Adrenal gland (tissue), 12 donors: ENCODE measurements around the gene ASPHD1. TPM values are rescaled to one million over a fixed set of nuclear protein-coding genes. Genes with fewer than 3 reads are reported as not detected.

Experiments
- DNase-seq, 7 donors: peaks; one replicate each; pipeline ENCODE4 v3.0.0-alpha.2; 2019 to 2020
- H3K27ac ChIP-seq, 5 donors: fragments of 200-600 bp; sonication (generic) in 4 of 5; 1 replicate in 3 of 5; 2 replicates in 2 of 5; pipeline versions ENCODE4 v1.5.1 to v1.8.0; 2016 to 2020; ENCODE audit warnings: mild to moderate bottlenecking in 1 of 5
- H3K27me3 ChIP-seq: fragments of 200-600 bp; 2 replicates; pipeline ENCODE4 v1.8.0; 2021
- H3K36me3 ChIP-seq, 2 donors: fragments of 200-600 bp; replicated peaks in 1 of 2; 1 replicate in 1 of 2; 2 replicates in 1 of 2; pipeline versions ENCODE4 v1.5.1 to v1.8.0; 2018 to 2022
- H3K4me1 ChIP-seq, 2 donors: fragments of 200-600 bp; replicated peaks in 1 of 2; 1 replicate in 1 of 2; 2 replicates in 1 of 2; pipeline versions ENCODE4 v1.5.1 to v1.8.0; 2018 to 2021
- H3K4me3 ChIP-seq, 4 donors: fragments of 200-600 bp; sonication (generic) in 3 of 4; one replicate each; pipeline ENCODE4 v1.5.1; 2016 to 2018
- H3K9me3 ChIP-seq, 3 donors: fragments of 200-600 bp; sonication (generic) in 1 of 3; replicated peaks in 1 of 3; 1 replicate in 2 of 3; 2 replicates in 1 of 3; pipeline versions ENCODE4 v1.5.1 to v1.8.0; 2016 to 2021
- POLR2A ChIP-seq, 2 donors: fragments of 450-650 bp; IDR thresholded peaks; one replicate each; pipeline ENCODE4 v1.6.1; 2017; ENCODE audit warnings: antibody characterized with exemption in 2 of 2, mild to moderate bottlenecking in 2 of 2, moderate library complexity in 1 of 2
- WGBS, 4 donors: extraction: QIAGEN DNeasy Blood & Tissue Kit in 2 of 4; methylation state at CpG; one replicate each; pipeline versions ENCODE4 v1.1.5 to v1.1.7; 2013 to 2017; 5-methylcytosine and 5-hydroxymethylcytosine counted together
- intact Hi-C, 2 donors: fragments of 100-400 bp; cut with DNase I; formaldehyde crosslinking; loops; one replicate each; pipeline versions ENCODE4 v1.14.1 to v1.15.0; 2022 to 2023
- polyA plus RNA-seq, 3 donors: library from polyadenylated mRNA; stranded (reverse); fragments of 200-250 nt in 2 of 3; fragments of 350-450 nt in 1 of 3; fragmentation: Illumina TruSeq in 1 of 3; extraction: RNeasy Lipid Tissue Mini Kit (QIAGEN cat#74804) in 1 of 3; gene quantifications; one replicate each; pipeline ENCODE4 v1.2.3, GENCODE V29; 2013 to 2014
- total RNA-seq, 9 donors: library from RNA; depleted of rRNA in 4 of 9; stranded (reverse); fragments of >200 nt in 4 of 9; fragments of 120-200 nt in 1 of 9; fragmentation: NEBNext Ultra II Directional in 1 of 9; extraction: Animal tissue kit (Norgen Biotek cat#: 25700) in 1 of 9; gene quantifications; one replicate each; pipeline versions ENCODE4 v1.1.0 to v1.2.4, GENCODE V29; 2013 to 2023
- TF ChIP-seq, protein P1 (sequence below), 6 experiments: fragments of 450-650 bp in 4 of 6; fragments of 200-600 bp in 2 of 6; sonication (generic) in 1 of 6; IDR thresholded peaks; 1 replicate in 5 of 6; 2 replicates in 1 of 6; pipeline versions ENCODE4 v1.5.1 to v1.8.0; 2016 to 2021; ENCODE audit warnings: antibody characterized with exemption in 6 of 6, mild to moderate bottlenecking in 2 of 6, moderate library complexity in 1 of 6
- donor health status: healthy with polysubstance abuse.
- donor health status: Bipolar disorder and iron deficiency.
- donor health status: DM: yes; HTN: yes; CAD: no.
- donor health status: DM: no; HTN: no; CAD: no.
- donor health status: DM: no; HTN: no; CAD: no.
- donor health status: DM: yes; HTN: yes; CAD: no.

The ASPHD1 gene
- total and polyA plus RNA-seq, 12 donors: 0.34 to 15.8 (median 4.4) TPM

DNA sequence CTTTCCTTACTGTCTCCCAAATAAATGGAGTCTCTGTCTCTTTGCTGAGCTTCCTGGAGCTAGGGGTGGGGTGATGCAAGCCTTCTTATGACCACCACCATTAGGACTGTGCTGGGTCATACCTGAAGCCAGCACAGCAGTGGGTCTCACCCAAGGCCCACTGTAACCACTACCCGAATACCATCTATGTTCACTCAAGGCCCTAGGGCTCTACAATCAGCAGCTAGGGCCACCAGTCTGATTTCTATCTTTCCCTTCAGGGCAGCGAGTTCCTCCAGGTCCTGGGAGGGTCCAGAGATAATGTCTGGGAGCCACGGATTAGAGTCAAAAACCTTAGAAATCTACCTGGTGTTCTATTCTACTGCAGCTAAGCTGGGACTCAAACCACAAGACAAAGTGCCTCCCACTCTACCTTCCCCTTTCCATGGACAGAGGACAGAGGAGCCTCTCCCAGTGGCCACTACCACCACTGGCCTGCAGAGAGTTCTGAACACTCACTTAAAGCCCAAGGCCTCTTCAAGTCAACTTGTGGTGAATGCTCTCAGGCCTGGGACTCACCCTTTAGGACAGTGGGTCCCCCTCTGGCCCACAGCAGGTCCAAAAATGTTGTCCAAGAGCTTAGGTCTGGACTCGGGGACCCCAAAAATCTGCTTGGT lies 50.6 kb downstream of the ASPHD1 start:
- DNase-seq: no peak
- Histone ChIP-seq H3K27me3 (no peaks in the 10 kb centered on the region), H3K9me3 (no peaks in the 10 kb centered on the region), H3K4me1 (no peaks in the 10 kb centered on the region), H3K4me3 (no peak overlapping the region), H3K36me3 (no peaks in the 10 kb centered on the region), H3K27ac (no peak overlapping the region)
- WGBS, 4 donors: 84 to 93% (median 89%) methylated on average over 3 to 4 of the region's 4 CpGs
- TF ChIP-seq POLR2A (IDR thresholded peaks at IDR 0.05): no peak
- TF ChIP-seq, protein P1, sequence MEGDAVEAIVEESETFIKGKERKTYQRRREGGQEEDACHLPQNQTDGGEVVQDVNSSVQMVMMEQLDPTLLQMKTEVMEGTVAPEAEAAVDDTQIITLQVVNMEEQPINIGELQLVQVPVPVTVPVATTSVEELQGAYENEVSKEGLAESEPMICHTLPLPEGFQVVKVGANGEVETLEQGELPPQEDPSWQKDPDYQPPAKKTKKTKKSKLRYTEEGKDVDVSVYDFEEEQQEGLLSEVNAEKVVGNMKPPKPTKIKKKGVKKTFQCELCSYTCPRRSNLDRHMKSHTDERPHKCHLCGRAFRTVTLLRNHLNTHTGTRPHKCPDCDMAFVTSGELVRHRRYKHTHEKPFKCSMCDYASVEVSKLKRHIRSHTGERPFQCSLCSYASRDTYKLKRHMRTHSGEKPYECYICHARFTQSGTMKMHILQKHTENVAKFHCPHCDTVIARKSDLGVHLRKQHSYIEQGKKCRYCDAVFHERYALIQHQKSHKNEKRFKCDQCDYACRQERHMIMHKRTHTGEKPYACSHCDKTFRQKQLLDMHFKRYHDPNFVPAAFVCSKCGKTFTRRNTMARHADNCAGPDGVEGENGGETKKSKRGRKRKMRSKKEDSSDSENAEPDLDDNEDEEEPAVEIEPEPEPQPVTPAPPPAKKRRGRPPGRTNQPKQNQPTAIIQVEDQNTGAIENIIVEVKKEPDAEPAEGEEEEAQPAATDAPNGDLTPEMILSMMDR (IDR thresholded peaks at IDR 0.05): no peak
- intact Hi-C loops: no loop called here

DNA sequence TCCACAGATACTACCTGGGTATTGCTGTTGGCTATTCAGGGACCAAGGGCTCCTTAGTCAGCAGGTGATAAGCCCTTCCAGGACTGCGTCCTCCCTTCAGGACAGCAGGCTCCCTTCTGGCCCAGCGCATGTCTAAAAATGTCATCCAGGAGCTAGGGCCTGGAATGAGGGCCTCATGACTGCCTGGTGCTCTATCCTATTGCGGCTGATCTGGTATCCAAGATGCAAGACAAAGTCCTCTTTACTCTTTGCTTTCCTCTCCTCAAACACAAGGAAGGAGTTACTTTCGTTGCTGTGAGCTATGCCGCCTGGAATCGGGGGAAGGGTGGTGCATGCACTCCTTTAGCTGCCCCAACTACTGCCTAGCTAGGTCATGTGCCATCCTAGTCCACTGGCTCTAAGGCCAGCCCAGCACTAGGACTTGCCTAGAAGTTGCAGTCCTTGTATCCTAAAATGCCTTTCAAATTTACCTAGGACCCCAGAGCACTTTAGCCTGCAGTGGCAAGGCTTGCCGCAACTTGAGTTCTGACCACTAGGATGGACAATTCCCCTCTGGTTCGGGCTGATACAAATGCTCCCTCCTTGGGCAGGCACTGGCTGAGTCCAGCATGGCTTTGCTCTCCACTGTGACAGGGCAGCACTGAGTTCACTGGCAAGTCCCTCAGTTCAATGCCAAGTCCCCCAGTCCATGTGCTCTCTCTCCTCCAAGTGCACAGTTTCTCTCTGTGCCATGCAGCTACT lies 51.5 kb downstream of the ASPHD1 start:
- 85 to 92% (median 90%) methylated on average over 4 to 8 of the region's 8 CpGs for WGBS, 4 donors

More for the DNA sequence above, 51.5 kb downstream of the ASPHD1 start:
- H3K27me3 ChIP-seq: no peaks in the 10 kb centered on the region
- H3K9me3 ChIP-seq: no peaks in the 10 kb centered on the region
- H3K27ac ChIP-seq: no peak overlapping the region
- H3K4me3 ChIP-seq: no peak overlapping the region
- no peaks in the 10 kb centered on the region for H3K36me3 ChIP-seq
- no peaks in the 10 kb centered on the region for H3K4me1 ChIP-seq
- no peak for TF ChIP-seq POLR2A (IDR thresholded peaks at IDR 0.05)
- TF ChIP-seq, protein P1 (IDR thresholded peaks at IDR 0.05): no peak
- intact Hi-C loops: no loop called here
- no peak for DNase-seq

Other genes with a start within 250 kb of the ASPHD1 start
- 1 to 10 TPM in 6 of 9 donors, under 1 TPM in 3; 0.24 to 2.6 (median 1.2) TPM for gene SPN, start 237.2 kb upstream of the ASPHD1 start, total RNA-seq
- gene SPN, start 237.2 kb upstream of the ASPHD1 start, polyA plus RNA-seq: 1 to 10 TPM in 1 of 3 donors, under 1 TPM in 2; 0.54 to 3.1 (median 0.64) TPM
- 100 to 1,000 TPM in 8 of 9 donors, 10 to 100 TPM in 1; 64.5 to 325 (median 136) TPM for gene QPRT, start 221.3 kb upstream of the ASPHD1 start, total RNA-seq
- 100 to 1,000 TPM in 1 of 3 donors, 10 to 100 TPM in 2; 48.8 to 111 (median 54.7) TPM for gene QPRT, start 221.3 kb upstream of the ASPHD1 start, polyA plus RNA-seq
- 1 to 10 TPM in 4 of 9 donors, under 1 TPM in 5; 0.11 to 1.8 (median 0.97) TPM for gene C16orf54, start 154.5 kb upstream of the ASPHD1 start, total RNA-seq
- gene C16orf54, start 154.5 kb upstream of the ASPHD1 start, polyA plus RNA-seq: under 1 TPM; 0.22 to 0.72 (median 0.61) TPM
- under 1 TPM in 2 of 9 donors, not detected in 7; 0.07 to 0.11 TPM for gene ZG16, start 122.2 kb upstream of the ASPHD1 start, total RNA-seq
- under 1 TPM in 2 of 3 donors, not detected in 1; 0.16 to 0.20 TPM for gene ZG16, start 122.2 kb upstream of the ASPHD1 start, polyA plus RNA-seq
- 10 to 100 TPM in 8 of 9 donors, 1 to 10 TPM in 1; 8.8 to 33.6 (median 16.7) TPM for gene KIF22, start 109.7 kb upstream of the ASPHD1 start, total RNA-seq
- 100 to 1,000 TPM in 2 of 3 donors, 1 to 10 TPM in 1; 9.1 to 127 (median 112) TPM for gene KIF22, start 109.7 kb upstream of the ASPHD1 start, polyA plus RNA-seq
- 100 to 1,000 TPM in 7 of 9 donors, 10 to 100 TPM in 2; 78.8 to 247 (median 140) TPM for gene MAZ, start 94.0 kb upstream of the ASPHD1 start, total RNA-seq
- 100 to 1,000 TPM; 108 to 304 (median 147) TPM for gene MAZ, start 94.0 kb upstream of the ASPHD1 start, polyA plus RNA-seq
- gene PRRT2, start 88.3 kb upstream of the ASPHD1 start, total RNA-seq: 1 to 10 TPM in 8 of 9 donors, not detected in 1; 1.4 to 8.8 (median 2.2) TPM
- gene PRRT2, start 88.3 kb upstream of the ASPHD1 start, polyA plus RNA-seq: 10 to 100 TPM in 1 of 3 donors, 1 to 10 TPM in 1, under 1 TPM in 1; 0.97 to 32.0 (median 5.0) TPM
- 10 to 100 TPM; 17.1 to 47.1 (median 39.8) TPM for gene PAGR1, start 84.3 kb upstream of the ASPHD1 start, total RNA-seq
- gene PAGR1, start 84.3 kb upstream of the ASPHD1 start, polyA plus RNA-seq: 10 to 100 TPM; 14.2 to 89.1 (median 60.9) TPM
- 100 to 1,000 TPM in 8 of 9 donors, 10 to 100 TPM in 1; 73.9 to 492 (median 350) TPM for gene MVP, start 80.0 kb upstream of the ASPHD1 start, total RNA-seq
- 100 to 1,000 TPM; 200 to 470 (median 321) TPM for gene MVP, start 80.0 kb upstream of the ASPHD1 start, polyA plus RNA-seq
- gene CDIPT, start 37.3 kb upstream of the ASPHD1 start, total RNA-seq: 100 to 1,000 TPM in 7 of 9 donors, 10 to 100 TPM in 2; 84.7 to 203 (median 150) TPM
- gene CDIPT, start 37.3 kb upstream of the ASPHD1 start, polyA plus RNA-seq: 10 to 100 TPM; 44.9 to 89.0 (median 74.5) TPM
- 100 to 1,000 TPM in 1 of 9 donors, 10 to 100 TPM in 7, 1 to 10 TPM in 1; 7.5 to 302 (median 44.4) TPM for gene SEZ6L2, start 938 bp upstream of the ASPHD1 start, total RNA-seq
- 10 to 100 TPM; 14.5 to 20.1 (median 20.1) TPM for gene SEZ6L2, start 938 bp upstream of the ASPHD1 start, polyA plus RNA-seq
- gene KCTD13, start 25.7 kb downstream of the ASPHD1 start, total RNA-seq: 10 to 100 TPM in 8 of 9 donors, 1 to 10 TPM in 1; 6.2 to 39.4 (median 20.6) TPM
- gene KCTD13, start 25.7 kb downstream of the ASPHD1 start, polyA plus RNA-seq: 10 to 100 TPM; 13.2 to 37.1 (median 33.3) TPM
- gene TMEM219, start 61.6 kb downstream of the ASPHD1 start, total RNA-seq: 100 to 1,000 TPM; 113 to 300 (median 190) TPM
- gene TMEM219, start 61.6 kb downstream of the ASPHD1 start, polyA plus RNA-seq: 100 to 1,000 TPM; 100 to 278 (median 272) TPM
- gene TAOK2, start 73.4 kb downstream of the ASPHD1 start, total RNA-seq: 10 to 100 TPM; 40.0 to 95.0 (median 73.4) TPM
- gene TAOK2, start 73.4 kb downstream of the ASPHD1 start, polyA plus RNA-seq: 100 to 1,000 TPM in 1 of 3 donors, 10 to 100 TPM in 2; 36.6 to 135 (median 51.0) TPM
- 10 to 100 TPM; 11.0 to 35.0 (median 18.7) TPM for gene HIRIP3, start 95.1 kb downstream of the ASPHD1 start, total RNA-seq
- gene HIRIP3, start 95.1 kb downstream of the ASPHD1 start, polyA plus RNA-seq: 10 to 100 TPM; 12.6 to 24.9 (median 20.2) TPM
- gene INO80E, start 95.8 kb downstream of the ASPHD1 start, total RNA-seq: 100 to 1,000 TPM in 2 of 9 donors, 10 to 100 TPM in 7; 31.8 to 120 (median 71.2) TPM
- 100 to 1,000 TPM in 2 of 3 donors, 10 to 100 TPM in 1; 42.8 to 362 (median 103) TPM for gene INO80E, start 95.8 kb downstream of the ASPHD1 start, polyA plus RNA-seq
- 10 to 100 TPM in 1 of 9 donors, 1 to 10 TPM in 5, under 1 TPM in 2, not detected in 1; 0.35 to 14.8 (median 2.8) TPM for gene DOC2A, start 110.5 kb downstream of the ASPHD1 start, total RNA-seq
- gene DOC2A, start 110.5 kb downstream of the ASPHD1 start, polyA plus RNA-seq: 10 to 100 TPM in 1 of 3 donors, 1 to 10 TPM in 1, under 1 TPM in 1; 0.60 to 33.0 (median 9.5) TPM
- not detected for gene C16orf92, start 122.7 kb downstream of the ASPHD1 start, total RNA-seq
- gene C16orf92, start 122.7 kb downstream of the ASPHD1 start, polyA plus RNA-seq: not detected
- 1 to 10 TPM in 2 of 9 donors, under 1 TPM in 4, not detected in 3; 0.11 to 3.1 (median 0.61) TPM for gene TLCD3B, start 130.8 kb downstream of the ASPHD1 start, total RNA-seq
- 10 to 100 TPM in 1 of 3 donors, 1 to 10 TPM in 1, under 1 TPM in 1; 0.40 to 10.6 (median 1.8) TPM for gene TLCD3B, start 130.8 kb downstream of the ASPHD1 start, polyA plus RNA-seq
- gene ALDOA, start 165.3 kb downstream of the ASPHD1 start, total RNA-seq: 1,000 to 10,000 TPM in 8 of 9 donors, 100 to 1,000 TPM in 1; 691 to 1,930 (median 1,545) TPM
- 1,000 to 10,000 TPM in 1 of 3 donors, 100 to 1,000 TPM in 2; 623 to 1,215 (median 899) TPM for gene ALDOA, start 165.3 kb downstream of the ASPHD1 start, polyA plus RNA-seq
- 100 to 1,000 TPM in 3 of 9 donors, 10 to 100 TPM in 6; 44.5 to 136 (median 75.6) TPM for gene PPP4C, start 175.5 kb downstream of the ASPHD1 start, total RNA-seq
- gene PPP4C, start 175.5 kb downstream of the ASPHD1 start, polyA plus RNA-seq: 10 to 100 TPM; 39.2 to 93.0 (median 87.1) TPM
- 1 to 10 TPM in 8 of 9 donors, under 1 TPM in 1; 0.44 to 3.4 (median 2.0) TPM for gene TBX6, start 191.4 kb downstream of the ASPHD1 start, total RNA-seq
- 1 to 10 TPM in 2 of 3 donors, under 1 TPM in 1; 0.22 to 5.1 (median 1.9) TPM for gene TBX6, start 191.4 kb downstream of the ASPHD1 start, polyA plus RNA-seq
- 100 to 1,000 TPM in 4 of 9 donors, 10 to 100 TPM in 5; 18.9 to 210 (median 85.1) TPM for gene YPEL3, start 195.7 kb downstream of the ASPHD1 start, total RNA-seq
- gene YPEL3, start 195.7 kb downstream of the ASPHD1 start, polyA plus RNA-seq: 100 to 1,000 TPM in 2 of 3 donors, 10 to 100 TPM in 1; 14.6 to 454 (median 310) TPM
- 1 to 10 TPM in 6 of 9 donors, under 1 TPM in 2, not detected in 1; 0.78 to 9.0 (median 2.6) TPM for gene GDPD3, start 213.0 kb downstream of the ASPHD1 start, total RNA-seq
- 10 to 100 TPM in 1 of 3 donors, 1 to 10 TPM in 2; 1.0 to 17.6 (median 5.8) TPM for gene GDPD3, start 213.0 kb downstream of the ASPHD1 start, polyA plus RNA-seq
- gene MAPK3, start 222.7 kb downstream of the ASPHD1 start, total RNA-seq: 100 to 1,000 TPM in 4 of 9 donors, 10 to 100 TPM in 5; 31.4 to 129 (median 99.9) TPM
- gene MAPK3, start 222.7 kb downstream of the ASPHD1 start, polyA plus RNA-seq: 100 to 1,000 TPM in 1 of 3 donors, 10 to 100 TPM in 2; 53.2 to 133 (median 66.0) TPM